Spleen (tissue), 11 donors: ENCODE data around the gene DLX1. TPM values are rescaled to one million over a fixed set of nuclear protein-coding genes. Genes with fewer than 3 reads are reported as not detected.

ENCODE experiments used
- DNase-seq: peaks from one replicate; pipeline ENCODE4 v3.0.0-alpha.2; 2020
- H3K27ac ChIP-seq, 8 donors: fragments of 200-600 bp; sonication (generic) in 7 of 8; 1 replicate in 4 of 8; 2 replicates in 4 of 8; pipeline versions ENCODE4 v1.5.0 to v1.8.0; 2016 to 2021; ENCODE audit warnings: inconsistent platforms in 4 of 8, mild to moderate bottlenecking in 4 of 8, moderate library complexity in 1 of 8
- H3K27me3 ChIP-seq, 7 donors: fragments of 200-600 bp; sonication (generic) in 6 of 7; replicated peaks in 1 of 7; 1 replicate in 4 of 7; 2 replicates in 3 of 7; pipeline versions ENCODE4 v1.5.0 to v1.8.0; 2016 to 2021; ENCODE audit warnings: inconsistent platforms in 3 of 7, mild to moderate bottlenecking in 1 of 7
- H3K36me3 ChIP-seq, 6 donors: fragments of 200-600 bp; sonication (generic) in 5 of 6; 1 replicate in 4 of 6; 2 replicates in 2 of 6; pipeline versions ENCODE4 v1.5.0 to v1.8.0; 2016 to 2021; ENCODE audit warnings: inconsistent platforms in 2 of 6
- H3K4me1 ChIP-seq, 6 donors: fragments of 200-600 bp; sonication (generic) in 5 of 6; 1 replicate in 3 of 6; 2 replicates in 3 of 6; pipeline versions ENCODE4 v1.5.0 to v1.8.0; 2016 to 2021; ENCODE audit warnings: inconsistent platforms in 3 of 6
- H3K4me3 ChIP-seq, 8 donors: fragments of 200-600 bp; sonication (generic) in 7 of 8; 1 replicate in 4 of 8; 2 replicates in 4 of 8; pipeline versions ENCODE4 v1.5.0 to v1.8.0; 2016 to 2021; ENCODE audit warnings: inconsistent platforms in 4 of 8, mild to moderate bottlenecking in 4 of 8, moderate library complexity in 2 of 8
- H3K9me3 ChIP-seq, 8 donors: fragments of 200-600 bp; sonication (generic) in 7 of 8; 1 replicate in 4 of 8; 2 replicates in 4 of 8; pipeline versions ENCODE4 v1.5.0 to v1.8.0; 2016 to 2021; ENCODE audit warnings: inconsistent platforms in 4 of 8
- POLR2A ChIP-seq, 3 donors: fragments of 450-650 bp; IDR thresholded peaks; one replicate each; pipeline ENCODE4 v1.5.1; 2017; ENCODE audit warnings: antibody characterized with exemption in 3 of 3, mild to moderate bottlenecking in 1 of 3
- POLR2AphosphoS5 ChIP-seq, 3 donors: sonication (generic); formaldehyde crosslinking; IDR thresholded peaks; one replicate each; pipeline ENCODE4 v1.5.1; 2017; ENCODE audit warnings: antibody characterized with exemption in 3 of 3
- WGBS, 5 donors: extraction: QIAGEN DNeasy Blood & Tissue Kit in 3 of 5; methylation state at CpG; one replicate each; pipeline versions ENCODE4 v1.1.5 to v1.1.7; 2013 to 2018; 5-methylcytosine and 5-hydroxymethylcytosine counted together
- intact Hi-C: fragments of 100-400 bp; cut with DNase I; formaldehyde crosslinking; loops from one replicate; pipeline ENCODE4 v1.15.0; 2023; ENCODE audit warnings: low total_unique reads
- polyA plus RNA-seq, 3 donors: library from polyadenylated mRNA; stranded (reverse); fragments of 200-250 nt; gene quantifications; one replicate each; pipeline ENCODE4 v1.2.1, GENCODE V29; 2013
- total RNA-seq, 7 donors: library from RNA; depleted of rRNA in 3 of 7; stranded (reverse); fragments of >200 nt in 3 of 7; fragmentation: NEBNext Ultra II Directional in 4 of 7; extraction: Animal tissue kit (Norgen Biotek cat#: 25700) in 4 of 7; gene quantifications; one replicate each; pipeline versions ENCODE4 v1.1.0 to v1.2.1, GENCODE V29; 2016 to 2021
- TF ChIP-seq, protein P1 (sequence below), 11 experiments: fragments of 200-600 bp in 7 of 11; fragments of 450-650 bp in 4 of 11; sonication (generic) in 4 of 11; IDR thresholded peaks in 8 of 11; conservative IDR thresholded peaks in 3 of 11; 1 replicate in 7 of 11; 2 replicates in 4 of 11; pipeline versions ENCODE4 v1.4.0 to v1.8.0; 2016 to 2021; ENCODE audit warnings: antibody characterized with exemption in 11 of 11, inconsistent platforms in 4 of 11, mild to moderate bottlenecking in 1 of 11
- donor health status: healthy with polysubstance abuse.
- donor health status: DM: no; HTN: no; CAD: no; lungs with moderate emphysema.
- donor health status: DM: no; HTN: no; CAD: no.
- donor health status: Bipolar disorder and iron deficiency.
- donor health status: healthy.
- donor health status: DM: no; HTN: no; CAD: no.
- donor health status: DM: yes; HTN: yes; CAD: no.

The DLX1 gene
- total and polyA plus RNA-seq, 10 donors: 0.16 TPM; not detected in 9

DNA sequence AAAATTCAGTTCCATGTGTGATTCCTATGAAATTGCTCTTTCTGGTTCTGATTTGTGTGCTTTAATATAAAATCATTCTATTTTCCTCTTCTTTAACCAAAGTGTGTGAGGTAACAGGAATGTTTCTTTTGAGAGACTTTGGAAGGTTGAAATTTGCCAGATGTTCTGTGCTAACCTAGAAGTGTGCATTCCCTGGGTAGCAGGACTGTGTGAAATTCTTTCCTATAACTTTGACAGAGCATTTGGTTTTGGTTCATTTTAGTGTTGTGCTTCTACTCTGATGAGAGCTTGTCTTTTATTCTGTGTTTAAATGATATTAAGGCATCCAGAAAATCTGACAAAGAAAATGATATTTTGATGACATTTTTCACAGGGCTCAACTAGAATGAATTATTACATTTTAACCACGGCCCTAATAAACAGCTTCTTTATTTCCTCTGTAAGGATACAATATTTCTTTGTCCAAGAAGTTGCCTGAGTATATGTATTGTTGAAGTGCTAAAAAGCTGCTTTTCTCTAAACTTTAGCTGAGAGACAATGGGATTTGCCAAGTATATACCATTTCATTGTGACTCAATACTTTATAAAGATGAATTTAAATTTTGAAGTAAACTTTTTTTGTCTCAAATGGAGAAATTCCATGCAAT lies 34.7 kb upstream of the DLX1 start:
- Histone ChIP-seq H3K36me3 (no peaks in the 10 kb centered on the region), H3K27ac (no peak overlapping the region), H3K9me3 (no peaks in the 10 kb centered on the region), H3K27me3 (no peaks in the 10 kb centered on the region), H3K4me3 (no peak overlapping the region), H3K4me1 (peaks cover 0 to 5% (median 0%) of the 10 kb centered on the region in 6 donors)
- no peak for TF ChIP-seq POLR2A (IDR thresholded peaks at IDR 0.05)
- no peak for TF ChIP-seq POLR2AphosphoS5 (IDR thresholded peaks at IDR 0.05)
- TF ChIP-seq, protein P1, sequence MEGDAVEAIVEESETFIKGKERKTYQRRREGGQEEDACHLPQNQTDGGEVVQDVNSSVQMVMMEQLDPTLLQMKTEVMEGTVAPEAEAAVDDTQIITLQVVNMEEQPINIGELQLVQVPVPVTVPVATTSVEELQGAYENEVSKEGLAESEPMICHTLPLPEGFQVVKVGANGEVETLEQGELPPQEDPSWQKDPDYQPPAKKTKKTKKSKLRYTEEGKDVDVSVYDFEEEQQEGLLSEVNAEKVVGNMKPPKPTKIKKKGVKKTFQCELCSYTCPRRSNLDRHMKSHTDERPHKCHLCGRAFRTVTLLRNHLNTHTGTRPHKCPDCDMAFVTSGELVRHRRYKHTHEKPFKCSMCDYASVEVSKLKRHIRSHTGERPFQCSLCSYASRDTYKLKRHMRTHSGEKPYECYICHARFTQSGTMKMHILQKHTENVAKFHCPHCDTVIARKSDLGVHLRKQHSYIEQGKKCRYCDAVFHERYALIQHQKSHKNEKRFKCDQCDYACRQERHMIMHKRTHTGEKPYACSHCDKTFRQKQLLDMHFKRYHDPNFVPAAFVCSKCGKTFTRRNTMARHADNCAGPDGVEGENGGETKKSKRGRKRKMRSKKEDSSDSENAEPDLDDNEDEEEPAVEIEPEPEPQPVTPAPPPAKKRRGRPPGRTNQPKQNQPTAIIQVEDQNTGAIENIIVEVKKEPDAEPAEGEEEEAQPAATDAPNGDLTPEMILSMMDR (IDR thresholded peaks at IDR 0.05 in 8 of 11, conservative IDR thresholded peaks at IDR 0.05 in 3 of 11): no peak
- 76 to 88% (median 84%) methylated on average over 1 of the region's 1 CpG for WGBS, 5 donors
- intact Hi-C loops: no loop called here
- no peak for DNase-seq

DNA sequence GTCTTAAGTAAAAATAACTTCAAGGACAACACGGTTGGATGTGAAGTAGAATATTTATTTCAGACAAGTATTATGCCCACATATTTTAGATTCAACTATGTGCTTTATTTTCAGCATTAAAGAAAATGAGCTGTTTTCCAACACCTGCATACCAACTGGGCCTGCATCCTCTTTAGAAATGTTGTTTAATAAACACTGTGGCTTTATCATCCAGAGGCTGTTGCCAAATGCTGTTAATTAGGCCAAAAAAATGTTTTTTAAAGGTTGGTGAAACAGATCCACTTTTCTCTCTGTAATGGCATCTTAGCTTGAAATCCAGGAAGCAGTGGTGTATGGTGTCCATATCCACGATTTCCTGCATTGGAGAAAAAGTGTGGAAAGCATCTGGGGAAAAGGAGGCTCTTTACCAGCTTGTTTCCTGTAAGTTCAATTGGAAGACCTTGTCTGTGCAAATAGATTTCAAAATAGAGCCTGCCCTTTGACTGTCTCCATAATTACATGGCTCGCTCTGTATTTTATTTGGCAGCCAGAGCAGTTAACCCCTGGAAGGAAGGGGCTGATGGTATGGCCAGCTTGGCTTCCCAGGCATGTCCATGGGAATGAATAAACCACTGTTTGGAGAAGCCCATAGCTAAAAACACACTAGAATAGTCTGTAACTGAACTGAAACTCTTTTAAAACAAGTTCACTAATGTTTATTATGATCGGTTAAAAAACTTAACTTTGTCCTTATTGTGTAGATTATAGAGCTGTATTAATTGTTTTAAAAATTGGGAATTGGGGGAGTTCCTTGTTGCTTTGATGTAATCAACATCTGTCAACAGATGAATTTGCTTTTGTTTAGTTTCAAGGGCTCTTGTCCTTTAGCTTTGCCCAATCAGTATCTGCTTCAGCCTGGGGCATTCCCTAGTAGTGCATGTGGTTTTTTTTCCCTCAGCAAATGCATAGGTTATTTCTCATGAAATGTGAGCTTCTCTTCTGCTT lies 33.0 kb upstream of the DLX1 start:
- intact Hi-C loops: no loop called here
- no peaks in the 10 kb centered on the region for H3K27me3 ChIP-seq
- peaks cover 0 to 5% (median 0%) of the 10 kb centered on the region in 6 donors for H3K4me1 ChIP-seq
- DNase-seq: no peak
- no peak overlapping the region for H3K27ac ChIP-seq
- WGBS, 5 donors: 49 to 61% (median 52%) methylated on average over 4 of the region's 4 CpGs
- no peaks in the 10 kb centered on the region for H3K36me3 ChIP-seq
- H3K4me3 ChIP-seq: no peak overlapping the region
- no peaks in the 10 kb centered on the region for H3K9me3 ChIP-seq
- no peak for TF ChIP-seq POLR2AphosphoS5 (IDR thresholded peaks at IDR 0.05)
- TF ChIP-seq POLR2A (IDR thresholded peaks at IDR 0.05): no peak
- TF ChIP-seq, protein P1 (IDR thresholded peaks at IDR 0.05 in 8 of 11, conservative IDR thresholded peaks at IDR 0.05 in 3 of 11): no peak

DNA sequence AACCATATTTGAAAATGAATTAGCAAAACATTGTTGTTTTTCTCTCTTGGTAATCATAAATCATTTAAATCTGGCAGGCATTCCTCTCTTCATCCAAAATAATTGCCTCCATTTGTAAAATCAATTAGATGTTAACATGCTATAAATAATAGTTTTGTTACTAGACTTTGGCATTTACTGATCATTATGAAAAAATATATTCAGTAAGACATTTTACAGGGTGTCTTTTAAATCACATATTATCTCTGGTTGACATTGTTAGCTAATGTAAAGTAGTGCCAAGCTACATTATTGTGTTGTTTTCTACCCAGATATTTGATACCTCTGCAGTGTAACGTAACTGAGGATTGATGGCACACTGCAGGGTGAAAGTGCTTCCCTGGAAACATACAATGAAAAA lies 31.8 kb upstream of the DLX1 start:
- intact Hi-C loops: no loop called here
- peaks cover 0 to 5% (median 0%) of the 10 kb centered on the region in 6 donors for H3K4me1 ChIP-seq
- H3K4me3 ChIP-seq: no peak overlapping the region
- no peak overlapping the region for H3K27ac ChIP-seq
- H3K27me3 ChIP-seq: no peaks in the 10 kb centered on the region
- TF ChIP-seq, protein P1 (IDR thresholded peaks at IDR 0.05 in 8 of 11, conservative IDR thresholded peaks at IDR 0.05 in 3 of 11): no peak
- no peak for TF ChIP-seq POLR2A (IDR thresholded peaks at IDR 0.05)
- TF ChIP-seq POLR2AphosphoS5 (IDR thresholded peaks at IDR 0.05): no peak
- no peaks in the 10 kb centered on the region for H3K9me3 ChIP-seq
- no peak for DNase-seq
- 85 to 97% (median 90%) methylated on average over 1 of the region's 1 CpG for WGBS, 5 donors
- no peaks in the 10 kb centered on the region for H3K36me3 ChIP-seq

DNA sequence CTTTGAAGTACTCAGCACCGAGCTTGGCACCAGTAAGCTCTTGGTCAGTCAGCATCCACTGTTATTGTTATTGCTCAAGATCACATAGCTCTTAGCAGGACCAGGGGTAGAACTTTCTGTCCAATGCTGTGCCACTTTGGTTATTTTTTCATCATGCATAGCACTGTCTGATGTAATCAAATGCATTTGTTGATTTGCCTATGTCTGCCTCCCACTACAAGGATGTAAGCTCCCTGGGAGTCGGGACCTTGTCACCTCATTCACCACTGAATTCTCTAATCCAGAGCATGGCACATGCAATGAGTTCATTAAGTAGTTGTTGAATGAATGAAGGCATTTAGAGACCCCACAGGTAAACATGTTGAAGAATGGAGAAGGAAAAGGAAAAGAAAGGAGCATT lies 29.0 kb upstream of the DLX1 start:
- 88 to 100% (median 94%) methylated on average over 2 of the region's 2 CpGs for WGBS, 5 donors
- TF ChIP-seq, protein P1 (IDR thresholded peaks at IDR 0.05 in 8 of 11, conservative IDR thresholded peaks at IDR 0.05 in 3 of 11): no peak
- TF ChIP-seq POLR2A (IDR thresholded peaks at IDR 0.05) (no peak), POLR2AphosphoS5 (IDR thresholded peaks at IDR 0.05) (no peak)
- Histone ChIP-seq H3K27ac (no peak overlapping the region), H3K36me3 (no peaks in the 10 kb centered on the region), H3K27me3 (no peaks in the 10 kb centered on the region), H3K9me3 (no peaks in the 10 kb centered on the region), H3K4me3 (no peak overlapping the region), H3K4me1 (peaks cover 0 to 5% (median 0%) of the 10 kb centered on the region in 6 donors)
- DNase-seq: no peak
- intact Hi-C loops: no loop called here
